Measurements from ENCODE around the gene CLTCL1. TPM values are rescaled to one million over a fixed set of nuclear protein-coding genes. Genes with fewer than 3 reads are reported as not detected.
"Not testable (repeated sequence)": the region's sequence is repeated elsewhere in the genome, so short reads cannot be mapped to it uniquely, and the experiment has no call there.

Gene CLTCL1
- total RNA-seq, 4 donors from 2014 or later: 3.8 to 8.6 (median 5.6) TPM

DNA sequence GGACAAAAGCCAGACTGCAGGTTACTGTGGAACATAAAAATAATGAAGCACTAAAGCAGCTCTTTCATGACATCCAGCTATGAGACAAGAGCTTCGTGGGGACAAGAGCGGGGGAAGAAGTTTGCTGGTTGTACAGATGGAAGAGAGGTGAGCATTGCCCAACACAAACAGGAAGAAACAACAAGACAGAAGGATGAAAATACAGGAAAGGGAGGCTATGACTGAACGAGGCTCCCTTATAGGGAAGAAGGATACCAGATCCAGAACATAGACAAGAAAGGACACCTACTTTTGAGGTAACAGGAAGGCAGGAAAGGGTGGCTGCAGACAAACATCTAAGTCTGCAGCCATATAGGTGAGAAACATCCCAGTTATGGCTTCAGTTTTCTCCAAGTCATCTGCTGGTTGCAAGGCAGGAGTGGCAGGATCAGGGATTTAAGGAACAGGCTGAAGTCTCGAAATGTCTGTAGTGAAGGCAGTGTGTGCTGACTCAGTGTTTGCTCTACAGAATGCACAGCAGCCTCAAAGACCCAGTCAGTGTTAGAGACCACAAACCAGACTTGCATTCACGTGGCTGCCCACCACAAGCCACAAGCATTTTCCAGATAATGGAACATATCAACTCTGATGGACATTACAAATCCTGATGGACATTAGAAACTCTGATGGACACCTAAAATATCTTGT lies 1.9 kb downstream of the CLTCL1 start:
- Histone ChIP-seq H3K4me1 (peaks cover 5 to 16% (median 15%) of the 10 kb centered on the region in 4 donors), H3K9me3 (no peaks in the 10 kb centered on the region), H3K27ac (no peak overlapping the region), H3K27me3 (peaks cover 9% of the 10 kb centered on the region), H3K4me3 (no peak overlapping the region), H3K36me3 (no peaks in the 10 kb centered on the region)
- DNase-seq: no peak
- intact Hi-C loops (cut with DNase I; ENCODE audit: low total_unique reads): loop anchor here (1.0 to 5.0 kb wide), 2 partner anchors 29 to 1143 kb away; no protein-coding TSS in a partner anchor
- 76% methylated on average over 5 of the region's 5 CpGs; no CpG with 5 or more reads in 1 of the 2 donors for WGBS, 2 donors (ENCODE audit: low coverage in 1 of 2)
- TF ChIP-seq POLR2AphosphoS5 (IDR thresholded peaks at IDR 0.05) (no peak), EP300 (IDR thresholded peaks at IDR 0.05; ENCODE audit: low read depth) (no peak), POLR2A (IDR thresholded peaks at IDR 0.05) (no peak)
- TF ChIP-seq, protein P1, sequence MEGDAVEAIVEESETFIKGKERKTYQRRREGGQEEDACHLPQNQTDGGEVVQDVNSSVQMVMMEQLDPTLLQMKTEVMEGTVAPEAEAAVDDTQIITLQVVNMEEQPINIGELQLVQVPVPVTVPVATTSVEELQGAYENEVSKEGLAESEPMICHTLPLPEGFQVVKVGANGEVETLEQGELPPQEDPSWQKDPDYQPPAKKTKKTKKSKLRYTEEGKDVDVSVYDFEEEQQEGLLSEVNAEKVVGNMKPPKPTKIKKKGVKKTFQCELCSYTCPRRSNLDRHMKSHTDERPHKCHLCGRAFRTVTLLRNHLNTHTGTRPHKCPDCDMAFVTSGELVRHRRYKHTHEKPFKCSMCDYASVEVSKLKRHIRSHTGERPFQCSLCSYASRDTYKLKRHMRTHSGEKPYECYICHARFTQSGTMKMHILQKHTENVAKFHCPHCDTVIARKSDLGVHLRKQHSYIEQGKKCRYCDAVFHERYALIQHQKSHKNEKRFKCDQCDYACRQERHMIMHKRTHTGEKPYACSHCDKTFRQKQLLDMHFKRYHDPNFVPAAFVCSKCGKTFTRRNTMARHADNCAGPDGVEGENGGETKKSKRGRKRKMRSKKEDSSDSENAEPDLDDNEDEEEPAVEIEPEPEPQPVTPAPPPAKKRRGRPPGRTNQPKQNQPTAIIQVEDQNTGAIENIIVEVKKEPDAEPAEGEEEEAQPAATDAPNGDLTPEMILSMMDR (IDR thresholded peaks at IDR 0.05): no peak
- in situ Hi-C loops (cut with MboI; ENCODE audit: low pct_ligation_motif_present in 1 of 4, low pct_unique_long_range_greater_than_20kb in 1 of 4, low sequenced_read_pairs in 3 of 4): no loop called here

DNA sequence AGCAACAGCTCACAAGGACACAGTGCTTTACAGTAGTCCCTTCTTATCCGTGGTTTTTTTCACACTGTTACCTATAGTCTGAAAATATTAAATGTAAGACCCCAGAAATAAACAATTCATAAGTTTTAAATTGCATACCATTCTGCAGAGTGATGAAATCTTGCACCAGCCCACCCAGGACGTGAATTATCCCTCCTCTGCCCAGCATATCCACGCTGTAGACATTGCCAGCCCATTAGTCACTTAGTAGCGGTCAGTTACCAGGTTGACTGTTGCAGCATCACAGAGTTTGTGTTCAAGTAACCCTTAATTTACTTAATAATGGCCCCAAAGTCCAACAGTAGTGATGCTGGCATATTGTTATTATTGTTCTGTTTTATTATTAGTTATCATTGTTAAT lies 3.6 kb downstream of the CLTCL1 start:
- no peak overlapping the region for H3K4me3 ChIP-seq
- H3K4me1 ChIP-seq: peaks cover 5 to 18% (median 15%) of the 10 kb centered on the region in 4 donors
- 69 to 74% methylated on average over 4 of the region's 4 CpGs for WGBS, 2 donors (ENCODE audit: low coverage in 1 of 2)
- no peak for TF ChIP-seq POLR2AphosphoS5 (IDR thresholded peaks at IDR 0.05)
- TF ChIP-seq EP300 (IDR thresholded peaks at IDR 0.05; ENCODE audit: low read depth): no peak
- TF ChIP-seq POLR2A (IDR thresholded peaks at IDR 0.05): no peak
- TF ChIP-seq, protein P1 (IDR thresholded peaks at IDR 0.05): no peak
- in situ Hi-C loops (cut with MboI; ENCODE audit: low pct_ligation_motif_present in 1 of 4, low pct_unique_long_range_greater_than_20kb in 1 of 4, low sequenced_read_pairs in 3 of 4) (no loop called here), intact Hi-C loops (cut with DNase I; ENCODE audit: low total_unique reads) (no loop called here)
- no peak overlapping the region for H3K27ac ChIP-seq
- H3K36me3 ChIP-seq: no peaks in the 10 kb centered on the region
- H3K9me3 ChIP-seq: no peaks in the 10 kb centered on the region
- no peak for DNase-seq
- H3K27me3 ChIP-seq: peaks cover 9% of the 10 kb centered on the region

DNA sequence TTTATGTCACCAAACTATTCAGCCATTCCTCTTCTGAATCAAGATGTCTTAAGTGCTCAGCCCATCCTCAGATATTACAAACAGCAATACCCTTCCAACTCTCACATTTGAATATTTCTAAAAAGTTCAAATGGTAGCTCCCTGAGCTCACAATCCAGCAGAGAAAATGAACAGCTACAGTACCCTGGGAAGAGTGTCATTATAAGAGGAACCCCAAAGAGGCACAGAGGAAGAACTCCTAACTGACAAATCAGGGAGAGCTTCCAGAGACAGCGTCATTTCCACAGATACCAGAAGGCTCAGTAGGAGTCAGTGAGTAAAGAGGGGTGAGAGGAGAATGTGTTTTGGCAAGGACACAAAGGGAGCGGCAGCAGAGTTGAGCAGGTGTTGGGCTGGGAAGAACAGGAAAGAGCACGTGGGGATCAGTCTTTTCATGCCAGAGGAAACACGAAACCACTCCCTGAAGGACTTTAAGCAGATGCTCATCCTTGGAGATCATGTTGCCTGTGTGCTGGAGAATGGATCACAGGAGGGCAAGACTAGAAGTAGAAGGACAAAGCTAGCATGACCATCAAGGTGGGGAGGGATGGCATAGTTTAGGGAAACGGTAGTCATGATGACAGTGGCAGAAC lies 4.3 kb downstream of the CLTCL1 start:
- Histone ChIP-seq H3K36me3 (no peaks in the 10 kb centered on the region), H3K27me3 (peaks cover 9% of the 10 kb centered on the region), H3K4me3 (no peak overlapping the region), H3K4me1 (peaks cover under 1 to 14% (median 11%) of the 10 kb centered on the region in 4 donors), H3K9me3 (no peaks in the 10 kb centered on the region), H3K27ac (no peak overlapping the region)
- no peak for DNase-seq
- intact Hi-C loops (cut with DNase I; ENCODE audit: low total_unique reads): no loop called here
- in situ Hi-C loops (cut with MboI; ENCODE audit: low pct_ligation_motif_present in 1 of 4, low pct_unique_long_range_greater_than_20kb in 1 of 4, low sequenced_read_pairs in 3 of 4): no loop called here
- TF ChIP-seq, protein P1 (IDR thresholded peaks at IDR 0.05): no peak
- TF ChIP-seq EP300 (IDR thresholded peaks at IDR 0.05; ENCODE audit: low read depth) (no peak), POLR2AphosphoS5 (IDR thresholded peaks at IDR 0.05) (no peak), POLR2A (IDR thresholded peaks at IDR 0.05) (no peak)
- WGBS, 2 donors (ENCODE audit: low coverage in 1 of 2): 36 to 46% methylated on average over 2 to 5 of the region's 5 CpGs

DNA sequence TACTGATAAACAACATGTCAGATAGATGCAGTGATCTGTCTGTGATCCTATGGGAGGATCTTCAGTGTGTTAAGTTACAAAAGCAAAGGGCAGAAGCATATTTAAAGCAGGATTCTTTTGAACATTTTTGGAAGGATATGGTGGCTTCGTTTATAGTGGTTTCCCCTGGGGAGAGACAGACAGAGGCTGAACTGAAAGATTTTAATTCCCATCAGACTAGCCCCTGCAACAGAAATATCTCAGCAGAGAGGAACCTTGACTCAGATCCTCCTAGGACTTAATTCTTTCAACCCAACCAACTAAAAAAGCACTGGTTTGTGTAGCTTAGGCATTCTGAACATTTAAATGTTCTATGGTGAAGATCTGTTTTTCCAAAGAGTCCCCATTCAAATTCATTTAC lies 5.7 kb downstream of the CLTCL1 start:
- intact Hi-C loops (cut with DNase I; ENCODE audit: low total_unique reads): no loop called here
- 64% methylated on average over 1 of the region's 1 CpG; no CpG with 5 or more reads in 1 of the 2 donors for WGBS, 2 donors (ENCODE audit: low coverage in 1 of 2)
- no peak overlapping the region for H3K4me3 ChIP-seq
- in situ Hi-C loops (cut with MboI; ENCODE audit: low pct_ligation_motif_present in 1 of 4, low pct_unique_long_range_greater_than_20kb in 1 of 4, low sequenced_read_pairs in 3 of 4): no loop called here
- H3K4me1 ChIP-seq: peaks cover 0 to 10% (median 6%) of the 10 kb centered on the region in 4 donors
- H3K27me3 ChIP-seq: peaks cover 9% of the 10 kb centered on the region
- H3K36me3 ChIP-seq: no peaks in the 10 kb centered on the region
- TF ChIP-seq POLR2A (IDR thresholded peaks at IDR 0.05) (no peak), POLR2AphosphoS5 (IDR thresholded peaks at IDR 0.05) (no peak), EP300 (IDR thresholded peaks at IDR 0.05; ENCODE audit: low read depth) (no peak)
- TF ChIP-seq, protein P1 (IDR thresholded peaks at IDR 0.05): no peak
- no peaks in the 10 kb centered on the region for H3K9me3 ChIP-seq
- peak overlapping the region in 1 of 4 donors; percentile 23 for H3K27ac ChIP-seq
- DNase-seq: no peak

DNA sequence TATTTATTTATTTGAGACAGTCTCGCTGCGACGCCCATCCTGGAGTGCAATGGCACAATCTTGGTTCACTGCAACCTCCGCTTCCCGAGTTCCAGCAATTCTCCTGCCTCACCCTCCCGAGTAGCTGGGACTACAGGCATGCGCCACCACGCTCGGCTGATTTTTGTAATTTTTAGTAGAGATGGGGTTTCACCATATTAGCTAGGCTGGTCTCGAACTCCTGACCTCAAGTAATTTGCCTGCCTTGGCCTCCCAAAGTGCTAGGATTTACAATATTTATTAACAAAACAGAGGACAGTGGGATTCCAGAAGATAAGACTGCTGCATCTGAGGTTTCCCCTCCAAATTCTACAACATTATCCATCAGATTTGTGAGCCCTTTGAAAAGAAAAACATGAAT lies 12.4 kb downstream of the CLTCL1 start:
- WGBS, 2 donors (ENCODE audit: low coverage in 1 of 2): 94% methylated on average over 10 of the region's 10 CpGs
- H3K27me3 ChIP-seq; in situ Hi-C loops (cut with MboI; ENCODE audit: low pct_ligation_motif_present in 1 of 4, low pct_unique_long_range_greater_than_20kb in 1 of 4, low sequenced_read_pairs in 3 of 4); H3K4me1 ChIP-seq; H3K27ac ChIP-seq; intact Hi-C loops (cut with DNase I; ENCODE audit: low total_unique reads); DNase-seq; H3K4me3 ChIP-seq; H3K9me3 ChIP-seq; H3K36me3 ChIP-seq: not testable (repeated sequence)
